ENCODE data around the gene CCDC171.

CCDC171 gene

DNA sequence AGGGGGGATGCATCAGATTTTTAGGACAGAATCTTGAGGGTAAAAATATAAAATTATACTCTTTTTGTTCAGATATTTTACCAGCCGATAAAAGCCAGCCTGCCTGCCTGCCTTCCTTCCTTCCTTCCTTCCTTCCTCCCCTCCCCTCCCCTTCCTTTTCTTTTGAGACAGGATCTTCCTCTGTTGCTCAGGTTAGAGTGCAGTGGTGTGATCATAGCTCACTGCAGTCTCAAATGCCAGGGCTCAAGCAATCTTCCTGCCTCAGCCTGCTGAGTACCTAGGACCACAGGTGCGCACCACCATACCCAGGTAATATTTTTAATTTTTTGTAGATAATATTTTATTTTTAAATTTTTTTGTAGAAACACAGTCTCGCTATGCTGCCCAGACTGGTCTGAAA lies 330.0 kb downstream of the CCDC171 start:
- DNase-seq (ENCODE audit: low read depth) = no peak

DNA sequence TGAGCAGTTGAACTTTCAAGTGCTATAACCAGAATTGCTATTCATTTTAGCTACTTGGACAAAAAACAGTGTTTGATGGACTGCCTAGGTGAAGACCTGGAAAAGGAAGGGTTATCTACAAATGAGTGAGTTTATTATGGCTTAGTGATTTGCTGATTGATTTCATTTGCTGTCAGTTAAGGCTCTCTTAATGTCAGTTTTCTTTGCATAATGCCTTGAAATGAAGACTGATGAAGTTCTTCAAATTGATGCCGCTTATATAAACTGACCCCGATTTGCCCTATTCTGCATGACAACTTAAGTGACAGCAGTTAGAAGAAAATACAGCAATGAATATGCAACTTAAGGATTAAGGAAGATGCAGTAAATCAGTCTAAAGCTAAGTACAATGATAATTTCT lies 332.6 kb downstream of the CCDC171 start:
- no peak for DNase-seq (ENCODE audit: low read depth)

DNA sequence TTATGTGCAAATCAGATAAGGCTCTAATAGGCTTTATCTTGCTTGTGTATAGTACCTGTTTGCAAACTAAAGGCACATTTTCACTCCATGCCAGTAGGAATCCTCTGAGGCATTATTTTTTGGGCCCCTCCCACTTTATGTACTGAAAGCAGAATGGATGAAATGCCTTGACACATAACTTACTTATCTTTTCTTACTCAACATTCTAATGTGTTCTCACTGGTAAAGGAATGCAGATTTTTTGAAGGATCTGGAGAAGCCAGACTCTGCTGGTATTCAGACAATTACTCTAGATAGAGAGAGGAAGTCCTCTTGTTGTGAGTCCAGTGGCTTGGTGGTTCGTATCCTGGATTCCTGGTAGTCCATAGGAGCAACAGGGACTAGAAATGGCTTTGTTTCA lies 336.7 kb downstream of the CCDC171 start:
- no peak for DNase-seq (ENCODE audit: low read depth)

DNA sequence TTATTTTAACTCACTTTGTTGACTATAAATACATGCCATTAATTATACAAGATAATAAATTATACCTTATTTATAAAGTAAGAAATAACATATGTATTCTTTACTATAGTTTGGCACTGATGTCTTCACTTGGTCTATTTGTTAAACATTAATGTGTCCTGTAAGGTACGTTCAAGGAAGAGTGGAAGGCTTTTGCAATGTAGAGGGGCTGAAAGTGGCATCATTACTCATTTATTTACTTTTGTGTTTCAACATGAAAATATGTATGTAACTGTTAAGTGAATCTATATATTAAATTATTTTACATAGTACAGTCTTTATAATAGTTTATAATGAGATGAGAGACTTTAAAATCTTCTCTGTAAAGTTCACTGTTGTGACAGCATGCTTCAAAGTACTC lies 348.7 kb downstream of the CCDC171 start:
- DNase-seq (ENCODE audit: low read depth) = no peak

DNA sequence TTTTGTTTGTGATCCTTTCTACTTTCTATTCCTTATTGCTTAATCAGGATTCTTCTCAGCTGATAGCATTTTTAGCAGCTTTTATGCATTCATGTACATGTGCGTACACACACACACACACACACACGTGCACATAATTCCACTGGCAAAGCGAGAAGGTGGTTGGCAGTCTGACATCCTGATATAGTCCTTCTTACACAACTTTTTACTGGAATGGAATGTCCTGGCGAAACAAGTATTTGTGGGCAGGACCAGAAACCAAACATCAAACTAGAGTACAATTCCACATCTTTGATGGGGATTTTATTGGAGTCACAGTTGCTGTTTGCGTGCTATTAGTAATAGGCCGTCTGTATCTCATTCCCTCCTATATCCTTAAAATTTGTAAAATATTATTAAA lies 356.5 kb downstream of the CCDC171 start:
- DNase-seq (ENCODE audit: low read depth) = no peak

DNA sequence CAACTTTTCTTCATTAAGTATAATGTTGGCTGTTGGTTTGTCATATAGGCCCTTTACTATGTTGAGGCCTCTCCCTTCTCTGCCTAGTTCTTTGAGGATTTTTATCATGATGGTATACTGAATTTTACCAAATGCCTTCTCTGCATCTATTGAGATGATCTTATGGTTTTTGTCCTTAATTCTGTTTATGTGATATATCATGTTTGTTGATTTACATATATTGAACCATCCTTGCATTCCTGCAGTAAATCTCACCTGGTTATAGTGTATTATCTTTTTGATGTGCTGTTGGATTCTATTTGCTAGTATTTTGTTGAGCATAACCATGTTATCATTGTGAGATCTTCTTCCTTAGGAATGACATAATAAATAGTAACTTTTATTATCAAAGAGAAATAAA lies 362.9 kb downstream of the CCDC171 start:
- no peak for DNase-seq (ENCODE audit: low read depth)

DNA sequence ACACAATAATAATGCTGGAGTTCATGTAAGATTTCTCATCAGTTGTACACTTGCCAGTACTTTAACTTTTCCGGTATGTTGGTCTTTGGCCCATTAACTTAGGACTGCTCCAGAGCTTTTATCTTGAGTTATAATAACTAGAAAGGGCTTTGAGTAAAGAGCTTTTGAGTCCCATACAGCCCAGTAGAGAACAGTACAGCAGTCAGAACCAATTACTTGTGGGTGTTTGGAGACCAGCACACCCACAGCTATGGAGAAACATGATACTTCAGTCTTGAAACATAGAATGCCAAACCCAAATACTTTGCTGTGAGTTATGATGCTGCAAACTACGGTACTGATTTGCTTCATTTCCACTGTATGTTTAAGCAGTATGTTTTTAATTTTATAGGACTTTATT lies 374.3 kb downstream of the CCDC171 start:
- no peak for DNase-seq (ENCODE audit: low read depth)

DNA sequence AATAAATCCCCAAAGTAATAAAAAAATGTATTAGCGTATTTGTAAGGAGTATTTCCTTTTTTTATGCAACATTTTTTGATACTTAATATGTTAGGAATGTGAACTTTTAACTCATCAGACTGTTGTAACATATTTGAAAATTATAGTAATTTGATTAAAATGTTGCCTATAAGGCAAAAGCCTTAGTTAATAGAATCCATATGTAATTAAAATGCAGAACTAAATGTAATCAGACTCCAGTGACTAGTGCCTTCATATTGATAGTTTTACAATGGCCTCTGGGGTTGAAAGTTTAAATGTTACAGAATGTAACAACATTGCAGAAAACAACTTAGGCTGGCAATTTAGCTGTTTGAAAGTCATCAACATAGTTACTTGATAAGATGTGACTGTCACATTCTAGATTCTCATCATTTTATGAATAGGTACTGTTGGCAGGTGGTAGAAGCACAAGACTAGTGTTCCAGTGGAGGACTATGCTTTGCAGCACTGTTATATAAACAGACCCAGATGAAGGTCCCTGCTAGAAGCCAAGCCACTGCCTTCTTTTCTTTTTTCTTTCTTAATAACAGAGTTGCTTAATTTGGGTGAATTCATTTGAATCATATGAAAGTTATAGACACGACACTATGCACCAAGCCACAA lies 382.9 kb downstream of the CCDC171 start:
- DNase-seq (ENCODE audit: low read depth) = no peak

DNA sequence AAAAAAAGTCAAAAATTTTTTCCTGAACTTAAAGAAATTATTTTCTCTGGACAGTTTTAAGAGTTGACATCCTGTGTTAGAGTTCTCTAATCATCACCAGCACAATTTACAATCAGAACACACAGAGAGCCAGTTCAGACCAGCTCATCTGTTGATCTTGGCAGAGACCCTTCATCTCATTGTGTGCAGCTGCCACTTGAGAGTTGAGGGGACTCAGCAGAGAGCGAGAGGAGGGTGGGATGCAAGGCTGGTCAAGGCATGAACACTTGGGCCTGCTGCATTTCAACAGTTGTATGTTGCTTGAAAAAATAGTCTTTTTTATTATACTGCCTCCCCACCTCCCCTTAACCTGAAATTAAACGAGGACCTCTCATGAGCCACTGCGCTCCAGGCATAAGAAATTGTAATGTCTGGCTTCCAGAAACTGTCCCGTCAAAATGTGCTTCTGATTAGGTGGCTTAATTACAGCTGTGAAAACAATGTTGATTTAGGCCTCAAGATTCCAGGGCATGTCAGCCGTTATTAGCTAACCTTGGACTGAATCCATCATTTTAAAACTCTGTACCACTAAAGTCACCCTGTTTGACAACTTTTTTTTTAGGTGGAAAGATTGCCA lies 383.6 kb downstream of the CCDC171 start:
- DNase-seq (ENCODE audit: low read depth) = no peak

DNA sequence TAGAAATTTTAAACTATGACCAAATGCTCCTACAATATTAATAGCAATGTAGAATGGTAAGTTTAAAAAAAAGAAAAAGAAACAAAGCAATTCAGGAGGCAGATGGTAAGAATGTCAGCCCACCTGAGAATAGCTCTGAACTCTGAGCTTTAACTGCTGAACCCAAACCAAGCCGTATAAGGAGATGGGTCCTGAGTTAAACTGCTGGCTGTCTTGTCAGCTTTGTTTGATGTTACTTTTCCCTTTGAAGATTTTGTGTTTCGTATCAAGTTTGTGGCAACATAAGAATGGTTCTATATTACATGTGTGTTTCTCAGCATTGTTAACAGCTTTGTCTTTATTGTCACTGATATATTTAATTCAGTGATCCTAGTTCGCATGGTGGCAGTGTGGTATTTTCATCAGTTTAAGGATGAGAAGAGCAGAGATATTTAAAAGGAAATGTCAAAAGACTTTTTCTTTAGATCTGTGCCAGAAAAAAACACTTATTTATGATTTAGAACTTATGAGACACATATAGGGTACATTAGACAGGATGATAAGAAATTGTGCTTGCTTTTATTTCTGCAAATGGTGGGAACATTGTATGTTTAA lies 390.1 kb downstream of the CCDC171 start:
- DNase-seq (ENCODE audit: low read depth) = no peak

DNA sequence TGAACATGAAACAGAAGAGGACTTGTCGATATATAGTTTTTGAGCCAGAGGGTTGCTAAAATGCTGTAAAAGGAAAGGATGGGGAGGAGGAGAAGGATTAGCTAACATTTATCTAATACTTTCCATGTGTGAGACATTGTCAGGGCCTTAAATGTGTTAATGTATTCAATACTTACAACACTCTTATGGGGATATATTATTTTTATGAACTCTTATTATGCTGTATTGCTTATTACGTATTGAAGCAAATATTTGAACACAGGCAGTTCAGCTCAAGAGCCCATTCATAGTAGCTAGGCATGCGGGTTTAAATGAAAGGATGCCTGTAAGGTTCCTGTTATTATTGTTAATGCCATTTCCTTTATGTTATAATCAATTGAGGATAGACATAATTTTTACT lies 391.5 kb downstream of the CCDC171 start:
- DNase-seq (ENCODE audit: low read depth) = no peak

DNA sequence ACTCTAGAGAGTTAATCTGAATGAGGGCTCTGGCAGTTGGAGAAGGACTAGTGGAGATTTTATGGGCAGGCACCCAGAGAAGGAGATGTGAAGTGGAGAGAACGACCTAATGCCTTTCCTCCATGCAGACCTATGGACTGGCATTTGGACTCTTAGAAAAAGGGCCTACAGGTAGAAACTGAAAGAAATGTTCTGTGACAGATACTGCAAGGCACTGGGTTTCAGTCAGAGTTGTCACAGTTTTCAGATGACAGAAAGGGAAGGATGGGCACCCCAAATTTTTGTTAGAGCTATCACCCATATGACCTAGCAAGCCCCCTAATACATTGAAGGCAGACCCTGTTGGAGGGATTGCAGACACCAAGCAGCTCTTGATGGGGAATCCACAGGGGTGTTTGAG lies 406.8 kb downstream of the CCDC171 start:
- no peak for DNase-seq (ENCODE audit: low read depth)

DNA sequence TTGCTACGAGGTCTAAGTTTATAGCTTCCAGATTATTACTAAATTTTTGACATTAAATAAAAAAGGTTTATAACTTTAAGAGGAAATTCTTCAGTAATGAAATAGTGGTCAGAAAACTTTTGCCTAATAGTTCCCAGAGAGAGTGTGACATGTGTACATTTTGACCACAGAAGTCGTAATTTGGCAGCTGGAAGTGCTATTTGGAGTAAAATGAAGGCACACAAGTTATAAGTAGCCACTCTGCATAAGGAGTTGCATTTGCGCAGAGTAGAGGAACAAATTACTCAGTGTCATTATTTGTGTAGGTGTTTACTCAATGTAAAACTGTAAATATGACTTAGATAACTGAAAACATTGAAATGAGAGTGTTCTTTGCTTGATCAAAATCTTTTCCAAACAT lies 408.4 kb downstream of the CCDC171 start:
- no peak for DNase-seq (ENCODE audit: low read depth)

DNA sequence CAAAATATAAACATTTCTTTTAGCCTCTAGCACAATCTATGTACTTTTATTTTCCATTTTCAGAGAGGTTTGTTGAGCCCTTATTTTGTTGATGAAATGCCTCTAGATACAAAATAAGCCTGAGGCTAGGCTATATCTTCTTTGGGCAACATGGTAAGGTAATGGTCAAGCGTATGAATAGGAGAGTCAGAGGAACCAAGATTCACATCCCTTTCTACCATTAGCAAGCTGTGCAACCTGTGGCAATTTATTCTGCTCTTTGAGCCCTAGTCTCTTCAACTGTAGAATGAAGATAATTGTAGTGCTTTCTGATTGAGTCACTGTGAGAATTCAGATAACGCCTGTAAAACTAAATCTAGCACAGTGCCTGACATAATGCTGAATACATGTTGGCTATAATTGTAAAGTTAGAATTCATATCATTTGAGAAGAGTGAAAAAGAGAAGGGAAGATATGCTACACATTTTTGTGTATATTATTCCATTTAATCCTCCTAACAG lies 412.5 kb downstream of the CCDC171 start:
- DNase-seq (ENCODE audit: low read depth) = no peak

DNA sequence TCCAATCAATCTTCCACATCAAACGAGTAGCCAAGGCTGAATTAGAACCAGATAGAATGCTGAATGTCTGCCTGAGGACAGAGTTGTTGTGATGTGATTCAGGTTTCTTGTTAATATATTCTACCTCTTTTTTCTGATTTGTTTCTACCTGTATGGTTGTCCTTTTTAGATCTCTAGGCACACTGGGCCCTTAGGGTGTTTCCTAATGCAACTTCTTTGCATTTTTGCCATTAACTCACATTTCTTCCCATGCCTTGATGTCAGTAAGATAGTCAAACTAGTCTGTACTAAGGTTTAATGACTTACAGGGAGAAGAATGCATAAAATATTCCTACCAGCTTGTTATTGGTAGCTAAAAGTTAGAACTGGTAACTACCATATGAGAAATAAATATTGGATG lies 413.6 kb downstream of the CCDC171 start:
- DNase-seq (ENCODE audit: low read depth) = no peak

DNA sequence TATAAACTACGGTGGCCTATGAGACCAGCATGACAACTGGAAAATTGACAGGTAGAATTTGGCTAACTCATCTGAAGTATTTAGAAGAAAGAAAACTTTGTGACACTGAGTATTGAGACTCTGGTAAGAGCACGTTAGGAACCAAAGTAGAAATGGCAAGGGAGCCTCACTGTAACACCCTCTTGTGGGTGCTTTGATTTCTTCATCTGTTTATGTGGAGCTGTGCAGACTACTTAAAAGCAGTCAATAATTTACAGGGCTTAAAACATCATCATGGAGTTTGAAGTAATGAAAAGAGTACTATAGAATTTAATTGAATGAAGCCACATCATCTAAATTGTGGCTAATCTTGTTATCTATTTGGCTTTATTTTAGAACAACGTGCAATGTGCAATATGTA lies 414.2 kb downstream of the CCDC171 start:
- DNase-seq (ENCODE audit: low read depth) = no peak

DNA sequence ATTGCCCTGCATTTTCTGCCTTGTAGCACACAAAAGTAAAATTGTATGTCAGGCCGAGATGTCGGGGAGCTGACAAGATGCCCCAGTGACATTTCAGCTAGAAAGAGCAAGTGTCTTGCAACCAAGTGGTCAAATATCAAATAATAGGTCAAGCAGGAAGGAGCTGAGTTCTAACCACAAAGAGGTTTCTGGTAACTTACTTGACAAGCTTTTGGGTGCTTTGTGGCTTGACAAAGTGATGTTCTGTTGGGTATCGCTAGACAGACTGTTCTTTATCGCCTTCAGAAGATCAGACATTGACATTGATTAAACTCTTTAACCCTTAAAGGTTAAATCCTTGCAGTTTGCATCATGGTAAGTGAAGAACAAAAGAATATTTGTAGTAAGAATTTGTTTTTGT lies 419.9 kb downstream of the CCDC171 start:
- DNase-seq (ENCODE audit: low read depth) = no peak

DNA sequence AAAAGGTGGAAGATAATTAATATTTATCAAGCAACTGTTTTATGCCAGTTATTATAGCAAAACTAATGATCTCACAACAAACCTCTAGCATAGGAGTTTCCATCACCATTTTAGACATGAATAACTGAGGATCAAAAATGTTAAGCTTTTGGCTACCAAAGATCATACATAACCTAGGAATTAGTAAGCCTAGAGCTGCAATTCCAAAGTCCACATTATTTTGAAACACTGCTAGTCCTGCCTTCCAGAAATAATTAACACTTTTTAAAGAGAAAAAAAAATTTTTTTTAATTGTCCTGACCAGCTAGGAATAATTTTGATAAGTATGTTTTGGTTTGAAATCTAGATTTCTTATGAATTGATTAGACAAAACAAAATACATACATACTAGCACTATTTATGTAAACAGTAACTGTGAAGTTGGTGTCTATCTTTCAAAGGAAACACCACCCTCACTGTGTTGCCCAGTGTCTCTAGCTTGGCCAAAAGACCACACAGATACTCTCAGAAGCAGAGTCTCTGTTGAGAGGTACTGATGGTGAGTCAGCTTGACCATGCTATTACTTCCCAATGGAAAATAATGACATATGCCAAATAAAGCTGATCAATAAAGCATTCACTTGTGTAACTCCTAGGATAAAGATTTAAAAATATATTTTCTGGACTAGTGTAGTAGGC lies 422.4 kb downstream of the CCDC171 start:
- DNase-seq (ENCODE audit: low read depth) = no peak

DNA sequence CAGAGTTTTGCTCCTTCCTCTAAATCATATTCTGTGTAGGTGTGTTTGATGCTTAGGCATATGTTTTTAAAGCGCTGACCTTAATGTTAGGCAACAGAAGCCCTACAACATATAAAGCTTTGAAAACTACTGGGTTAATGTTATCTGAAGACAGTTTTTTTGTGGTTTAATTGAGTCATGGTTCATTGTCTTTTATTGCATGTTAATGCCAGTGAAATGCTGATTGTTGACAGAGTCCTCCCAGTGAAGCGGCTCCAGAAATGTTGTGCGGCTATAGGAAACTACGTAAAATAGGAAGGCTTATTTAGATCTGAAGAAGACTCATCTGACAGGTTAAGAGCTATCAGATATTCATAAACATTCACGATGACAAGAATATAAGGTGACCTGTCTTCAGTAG lies 424.6 kb downstream of the CCDC171 start:
- DNase-seq (ENCODE audit: low read depth) = no peak

DNA sequence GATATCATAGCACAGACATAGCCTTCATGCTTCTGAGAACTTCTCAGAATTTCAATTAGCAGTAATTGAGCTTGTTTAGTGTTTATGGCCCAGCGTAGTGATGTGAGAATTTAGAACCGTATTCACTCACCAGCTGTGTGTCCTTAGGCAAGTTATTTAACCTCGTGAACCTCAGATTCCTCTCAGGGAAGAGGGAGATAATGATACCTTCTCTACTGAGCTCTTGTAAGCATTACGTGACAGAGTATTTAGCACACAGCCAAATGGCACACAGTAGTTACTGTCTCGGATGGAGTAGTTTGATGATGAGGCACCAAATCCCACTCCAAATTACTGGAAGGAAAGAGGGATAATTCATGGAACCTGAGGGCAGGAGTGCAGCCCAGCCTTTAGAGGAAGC lies 429.3 kb downstream of the CCDC171 start:
- no peak for DNase-seq (ENCODE audit: low read depth)

DNA sequence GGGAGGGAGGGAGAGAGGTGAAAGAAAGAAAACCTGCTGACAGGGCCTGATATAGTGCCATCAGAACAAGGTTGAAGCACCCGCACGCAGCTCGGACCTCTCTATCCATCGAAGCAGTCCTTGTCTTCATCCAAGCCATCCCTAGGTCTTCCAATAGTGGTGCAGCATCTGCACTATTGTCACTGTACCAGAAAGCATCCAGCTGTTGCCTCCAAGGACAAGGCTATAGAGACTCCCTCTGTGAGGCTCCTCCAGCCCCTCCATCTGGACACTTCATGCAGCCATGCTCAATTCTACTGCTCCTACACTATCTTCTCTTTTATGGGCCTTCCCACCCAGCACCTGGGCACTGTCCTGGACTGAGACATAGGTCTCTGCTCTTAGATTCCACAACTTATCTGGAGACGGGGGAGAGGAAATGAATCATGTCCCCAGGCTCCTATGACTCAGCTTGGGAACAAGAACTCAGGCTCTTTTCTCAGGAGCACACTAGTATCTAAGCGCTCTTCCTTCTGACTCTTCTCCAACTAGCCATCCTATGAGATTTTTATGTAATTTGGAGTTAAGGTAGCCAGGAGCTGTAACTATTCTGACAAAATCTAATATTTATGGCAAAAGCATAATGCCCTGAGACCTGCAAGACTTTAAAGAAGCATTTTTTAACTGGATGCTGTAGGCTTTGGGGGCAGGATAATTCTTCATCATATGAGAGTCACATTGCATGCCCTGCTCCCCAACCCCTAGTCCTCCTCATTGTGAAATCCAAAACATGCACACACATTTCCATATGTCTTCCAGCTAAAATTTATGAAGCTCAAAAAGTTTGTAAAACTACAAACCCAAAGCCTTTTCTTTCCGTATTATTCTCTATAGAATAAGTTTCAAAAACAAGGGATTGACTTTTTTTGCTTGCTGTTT lies 446.8 kb downstream of the CCDC171 start:
- no peak for DNase-seq (ENCODE audit: low read depth)

DNA sequence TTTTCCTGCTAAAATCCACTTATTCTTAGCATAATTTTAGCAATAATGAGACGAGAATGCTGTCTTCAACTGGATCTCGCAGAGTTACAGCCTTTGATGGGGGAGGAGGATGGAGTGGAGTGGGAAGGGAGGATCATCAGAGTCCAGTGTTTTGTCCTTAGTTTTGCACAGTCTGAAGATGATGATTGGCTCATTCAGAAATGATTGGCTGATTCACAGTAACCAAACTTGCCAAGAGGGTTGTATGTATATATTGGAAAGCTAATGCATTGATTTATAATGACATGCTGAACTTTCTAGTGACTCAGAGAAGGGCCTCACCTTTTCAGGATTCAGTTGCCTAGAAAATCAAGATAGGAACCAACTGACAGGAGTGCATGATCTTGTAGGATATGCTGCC lies 448.0 kb downstream of the CCDC171 start:
- DNase-seq (ENCODE audit: low read depth) = no peak
